ENCODE data around the gene ERVFRD-1. TPM values are rescaled to one million over a fixed set of nuclear protein-coding genes. Genes with fewer than 3 reads are reported as not detected.

Gene ERVFRD-1
- total and polyA plus RNA-seq, 2 of the 13 experiments (the other 11 are each of a cell fraction or from before 2014, with no cell fraction given): not detected

GRCh38 chr6:11066505-11067347 lies 44.8 kb downstream of the ERVFRD-1 start (continued):
- no peak for TF ChIP-seq ZNF616 (CRISPR knock-in tag; IDR thresholded peaks at IDR 0.05; ENCODE audit: low read depth)
- no peak for TF ChIP-seq TEAD2 (CRISPR knock-in tag; IDR thresholded peaks at IDR 0.05)
- peak; percentile 59 for TF ChIP-seq MNT (IDR thresholded peaks at IDR 0.05)
- TF ChIP-seq ADNP (CRISPR knock-in tag; IDR thresholded peaks at IDR 0.05): no peak
- TF ChIP-seq FOXK1 (CRISPR knock-in tag; IDR thresholded peaks at IDR 0.05; ENCODE audit: borderline replicate concordance, low read depth): peak; percentile 11; the same call in 1 of the 2 replicates
- peak; percentile 86 for TF ChIP-seq FOXA3 (CRISPR knock-in tag; IDR thresholded peaks at IDR 0.05)
- no peak for TF ChIP-seq ZNF225 (CRISPR knock-in tag; IDR thresholded peaks at IDR 0.05)
- no peak; the same call in 1 of the 2 replicates for TF ChIP-seq ARNT2 (CRISPR knock-in tag; IDR thresholded peaks at IDR 0.05; ENCODE audit: low read depth)
- no peak for TF ChIP-seq RELA (CRISPR knock-in tag; IDR thresholded peaks at IDR 0.05)
- no peak for TF ChIP-seq SYNCRIP (IDR thresholded peaks at IDR 0.05; ENCODE audit: insufficient read depth, low read depth, low read length)
- peak; percentile 81 for TF ChIP-seq MED1 (CRISPR knock-in tag; IDR thresholded peaks at IDR 0.05)
- TF ChIP-seq ZHX1 (CRISPR knock-in tag; IDR thresholded peaks at IDR 0.05; ENCODE audit: low read depth): no peak; the same call in 1 of the 2 replicates
- TF ChIP-seq MBD4 (IDR thresholded peaks at IDR 0.05; ENCODE audit: borderline replicate concordance, low read length): no peak; the same call in 1 of the 2 replicates
- TF ChIP-seq XRCC5 (optimal IDR thresholded peaks at IDR 0.05; ENCODE audit: low read length): no peak
- no peak for TF ChIP-seq ZNF367 (CRISPR knock-in tag; IDR thresholded peaks at IDR 0.05; ENCODE audit: borderline replicate concordance)
- TF ChIP-seq ZNF143 (CRISPR knock-in tag; IDR thresholded peaks at IDR 0.05): 0 out of 2 replicates have a peak, but pooled peaks have one; percentile 31
- no peak for TF ChIP-seq ZSCAN12 (CRISPR knock-in tag; IDR thresholded peaks at IDR 0.05)
- TF ChIP-seq ZNF747 (CRISPR knock-in tag; IDR thresholded peaks at IDR 0.05; ENCODE audit: borderline replicate concordance): no peak; the same call in 1 of the 2 replicates
- no peak; the same call in 1 of the 2 replicates for TF ChIP-seq RFXANK (CRISPR knock-in tag; IDR thresholded peaks at IDR 0.05)
- peak; percentile 89; the same call in 1 of the 2 replicates for TF ChIP-seq GLI4 (CRISPR knock-in tag; IDR thresholded peaks at IDR 0.05; ENCODE audit: borderline replicate concordance)
- TF ChIP-seq HMGXB4 (CRISPR knock-in tag; IDR thresholded peaks at IDR 0.05; ENCODE audit: borderline replicate concordance in 1 of 2, low read depth in 1 of 2): peak in 1 of 2 experiments; percentile 47; a peak in 1 of 4 replicates
- TF ChIP-seq ZNF672 (CRISPR knock-in tag; IDR thresholded peaks at IDR 0.05): no peak
- peak; percentile 63; the same call in 1 of the 2 replicates for TF ChIP-seq SALL1 (CRISPR knock-in tag; IDR thresholded peaks at IDR 0.05)
- no peak for TF ChIP-seq ZNF350 (CRISPR knock-in tag; IDR thresholded peaks at IDR 0.05; ENCODE audit: borderline replicate concordance, low read depth)

Measured in HepG2 (cell line).